DOHH2 (cell line): ENCODE data around the gene HGF.

Experiments used
- H3F3A ChIP-seq: fragments of 200-600 bp; sonication (generic), shearing (Covaris generic); 2 replicates; pipeline ENCODE4 v1.6.0; 2016; ENCODE audit warnings: antibody characterized with exemption, mild to moderate bottlenecking; ENCODE audit not compliant: control insufficient read depth, insufficient read depth
- H3K27ac ChIP-seq: fragments of 200-600 bp; sonication (generic); 2 replicates; pipeline ENCODE4 v1.5.1; 2014; ENCODE audit warnings: low read depth, mild to moderate bottlenecking, low read length, moderate library complexity
- H3K27me3 ChIP-seq: fragments of 200-600 bp; sonication (generic); 2 replicates; pipeline ENCODE4 v1.6.1; 2014; ENCODE audit warnings: mild to moderate bottlenecking, low read length, mixed read lengths; ENCODE audit not compliant: control insufficient read depth
- H3K36me3 ChIP-seq: fragments of 200-600 bp; sonication (generic); 2 replicates; pipeline ENCODE4 v1.6.1; 2014; ENCODE audit warnings: mild to moderate bottlenecking, low read length, moderate library complexity, mixed read lengths; ENCODE audit not compliant: control insufficient read depth
- H3K4me1 ChIP-seq: fragments of 200-600 bp; sonication (generic); 2 replicates; pipeline ENCODE4 v1.6.1; 2014; ENCODE audit warnings: mild to moderate bottlenecking, low read length, mixed read lengths; ENCODE audit not compliant: control insufficient read depth
- H3K4me2 ChIP-seq: fragments of 200-600 bp; sonication (generic); 2 replicates; pipeline ENCODE4 v1.6.0; 2014; ENCODE audit warnings: mild to moderate bottlenecking, low read length, moderate library complexity
- H3K4me3 ChIP-seq: fragments of 200-600 bp; sonication (generic); 2 replicates; pipeline ENCODE4 v1.5.1; 2014; ENCODE audit warnings: mild to moderate bottlenecking, low read length, mixed read lengths
- H3K79me2 ChIP-seq: fragments of 200-600 bp; sonication (generic); 2 replicates; pipeline ENCODE4 v1.6.1; 2014; ENCODE audit warnings: mild to moderate bottlenecking, low read length, mixed read lengths; ENCODE audit not compliant: control insufficient read depth
- H3K9me2 ChIP-seq: fragments of 200-600 bp; sonication (generic); replicated peaks from 2 replicates; pipeline ENCODE4 v1.6.1; 2014; ENCODE audit warnings: mild to moderate bottlenecking, low read length, mixed read lengths; ENCODE audit not compliant: control insufficient read depth
- H3K9me3 ChIP-seq: fragments of 200-600 bp; sonication (generic); 2 replicates; pipeline ENCODE4 v1.6.1; 2014; ENCODE audit warnings: antibody characterized with exemption, low read length, mixed read lengths; ENCODE audit not compliant: control insufficient read depth, insufficient read depth
- H4K20me1 ChIP-seq: fragments of 200-600 bp; sonication (generic); 2 replicates; pipeline ENCODE4 v1.6.0; 2014; ENCODE audit warnings: low read depth, mild to moderate bottlenecking, antibody characterized with exemption, low read length, moderate library complexity; ENCODE audit not compliant: control insufficient read depth, insufficient read depth
- EZH2phosphoT487 ChIP-seq: fragments of 200-600 bp; sonication (generic); IDR thresholded peaks from 2 replicates; pipeline ENCODE4 v1.6.1; 2017; ENCODE audit warnings: borderline replicate concordance, mild to moderate bottlenecking, antibody characterized with exemption, low read length, moderate library complexity, mixed read lengths
- TF ChIP-seq, protein P1 (sequence below): fragments of 200-600 bp; sonication (generic); IDR thresholded peaks from one replicate; pipeline ENCODE4 v1.5.1; 2014; ENCODE audit warnings: antibody characterized with exemption, mild to moderate bottlenecking, low read depth, low read length; ENCODE audit not compliant: poor library complexity, severe bottlenecking

Gene HGF

DNA sequence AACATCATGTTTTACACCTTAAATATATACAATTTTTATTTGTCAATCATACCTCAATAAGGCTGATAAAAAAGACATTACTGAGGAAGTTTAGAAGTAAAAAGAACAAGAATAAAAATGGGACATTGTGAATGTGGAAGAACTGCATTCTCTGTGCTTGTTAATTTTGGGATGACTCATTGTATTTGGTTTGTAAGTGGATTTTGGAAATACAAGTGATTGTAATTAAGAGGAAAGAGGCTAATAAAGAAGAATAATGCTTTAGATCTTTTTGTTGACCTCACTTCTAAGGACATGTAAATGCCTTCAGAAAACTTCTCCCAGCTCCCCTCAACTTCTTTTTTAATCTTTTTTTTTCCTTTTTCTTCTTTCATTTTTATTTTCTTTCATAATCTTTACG is 76.0 kb downstream of the HGF start:
- no peaks in the 10 kb centered on the region for H3F3A ChIP-seq
- H4K20me1 ChIP-seq, result no peaks in the 10 kb centered on the region
- H3K9me3 ChIP-seq, result no peaks in the 10 kb centered on the region
- no peak overlapping the region for H3K4me2 ChIP-seq
- no peaks in the 10 kb centered on the region for H3K79me2 ChIP-seq
- no peak overlapping the region for H3K27ac ChIP-seq
- no peak overlapping the region for H3K4me3 ChIP-seq
- H3K9me2 ChIP-seq, result no peaks in the 10 kb centered on the region
- no peaks in the 10 kb centered on the region for H3K36me3 ChIP-seq
- H3K27me3 ChIP-seq, result no peaks in the 10 kb centered on the region
- no peaks in the 10 kb centered on the region for H3K4me1 ChIP-seq
- no peak for TF ChIP-seq EZH2phosphoT487
- TF ChIP-seq, protein P1, sequence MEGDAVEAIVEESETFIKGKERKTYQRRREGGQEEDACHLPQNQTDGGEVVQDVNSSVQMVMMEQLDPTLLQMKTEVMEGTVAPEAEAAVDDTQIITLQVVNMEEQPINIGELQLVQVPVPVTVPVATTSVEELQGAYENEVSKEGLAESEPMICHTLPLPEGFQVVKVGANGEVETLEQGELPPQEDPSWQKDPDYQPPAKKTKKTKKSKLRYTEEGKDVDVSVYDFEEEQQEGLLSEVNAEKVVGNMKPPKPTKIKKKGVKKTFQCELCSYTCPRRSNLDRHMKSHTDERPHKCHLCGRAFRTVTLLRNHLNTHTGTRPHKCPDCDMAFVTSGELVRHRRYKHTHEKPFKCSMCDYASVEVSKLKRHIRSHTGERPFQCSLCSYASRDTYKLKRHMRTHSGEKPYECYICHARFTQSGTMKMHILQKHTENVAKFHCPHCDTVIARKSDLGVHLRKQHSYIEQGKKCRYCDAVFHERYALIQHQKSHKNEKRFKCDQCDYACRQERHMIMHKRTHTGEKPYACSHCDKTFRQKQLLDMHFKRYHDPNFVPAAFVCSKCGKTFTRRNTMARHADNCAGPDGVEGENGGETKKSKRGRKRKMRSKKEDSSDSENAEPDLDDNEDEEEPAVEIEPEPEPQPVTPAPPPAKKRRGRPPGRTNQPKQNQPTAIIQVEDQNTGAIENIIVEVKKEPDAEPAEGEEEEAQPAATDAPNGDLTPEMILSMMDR, result no peak

DNA sequence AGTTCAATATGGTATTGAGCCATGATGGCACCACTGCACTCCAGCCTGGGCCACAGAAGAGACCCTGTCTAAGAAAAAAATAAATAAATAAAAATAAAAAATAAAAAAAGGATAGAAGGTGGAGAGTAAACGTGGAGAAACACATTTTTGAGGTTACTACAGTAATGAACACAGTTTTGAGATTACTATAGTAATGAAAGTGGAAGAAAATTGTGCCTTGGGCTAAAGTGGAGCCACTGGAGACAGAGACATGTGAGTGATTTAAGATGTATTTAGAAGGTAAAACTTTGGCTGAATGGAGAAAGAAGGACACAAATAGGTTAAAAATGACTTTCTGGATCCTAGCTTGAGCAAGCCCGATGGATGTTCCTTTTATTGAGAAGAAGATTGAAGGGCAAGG is 76.8 kb downstream of the HGF start:
- H3K36me3 ChIP-seq, result no peaks in the 10 kb centered on the region
- H3K4me1 ChIP-seq, result no peaks in the 10 kb centered on the region
- no peaks in the 10 kb centered on the region for H3K9me2 ChIP-seq
- H3F3A ChIP-seq, result no peaks in the 10 kb centered on the region
- no peaks in the 10 kb centered on the region for H3K27me3 ChIP-seq
- H3K27ac ChIP-seq, result no peak overlapping the region
- no peaks in the 10 kb centered on the region for H3K9me3 ChIP-seq
- H3K79me2 ChIP-seq, result no peaks in the 10 kb centered on the region
- TF ChIP-seq, protein P1, result no peak
- TF ChIP-seq EZH2phosphoT487, result no peak
- H4K20me1 ChIP-seq, result no peaks in the 10 kb centered on the region
- no peak overlapping the region for H3K4me3 ChIP-seq
- no peak overlapping the region for H3K4me2 ChIP-seq

DNA sequence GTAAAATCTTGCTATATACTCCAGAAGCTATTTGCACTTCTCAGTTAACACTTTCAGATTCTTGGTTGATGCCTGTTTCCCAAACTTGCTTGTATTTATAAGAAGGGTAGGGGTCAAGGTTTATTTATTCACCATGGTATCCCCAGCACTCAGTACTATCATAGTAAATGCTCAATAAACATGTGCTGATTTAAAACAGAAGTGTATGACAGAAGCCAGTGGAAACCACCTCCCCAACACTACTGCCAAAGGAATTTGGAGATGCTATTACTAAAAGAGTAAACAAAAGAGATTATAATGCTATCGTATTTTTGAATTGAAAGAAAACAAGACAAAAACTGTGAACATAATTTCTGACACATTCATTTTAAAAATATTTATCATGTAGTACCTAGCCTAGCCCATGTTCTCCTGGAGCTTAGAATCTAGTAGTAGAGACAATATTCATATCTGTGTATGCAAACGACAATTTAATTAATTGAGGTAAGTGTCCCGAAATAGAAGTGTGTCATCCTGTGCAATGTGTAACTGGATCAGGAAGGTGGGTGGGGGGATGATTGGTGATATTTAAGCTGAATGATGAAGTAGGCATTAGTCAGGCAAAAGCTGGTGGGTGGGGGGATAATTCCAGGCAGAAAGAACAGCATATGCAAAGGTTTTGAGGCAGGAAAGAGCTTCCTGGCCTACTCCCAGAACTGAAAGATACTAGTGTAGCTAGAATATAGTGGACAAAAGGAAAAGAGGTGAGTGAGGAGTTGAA is 77.5 kb downstream of the HGF start:
- no peak overlapping the region for H3K4me2 ChIP-seq
- H3F3A ChIP-seq, result no peaks in the 10 kb centered on the region
- no peak for TF ChIP-seq EZH2phosphoT487
- TF ChIP-seq, protein P1, result no peak
- H3K4me1 ChIP-seq, result no peaks in the 10 kb centered on the region
- H3K27me3 ChIP-seq, result no peaks in the 10 kb centered on the region
- no peak overlapping the region for H3K4me3 ChIP-seq
- H4K20me1 ChIP-seq, result no peaks in the 10 kb centered on the region
- H3K36me3 ChIP-seq, result no peaks in the 10 kb centered on the region
- H3K9me2 ChIP-seq, result no peaks in the 10 kb centered on the region
- H3K27ac ChIP-seq, result no peak overlapping the region
- H3K79me2 ChIP-seq, result no peaks in the 10 kb centered on the region
- no peaks in the 10 kb centered on the region for H3K9me3 ChIP-seq
